HG03460 (cell line): ENCODE measurements around the gene CD72.
A peak's percentile ranks its signal among the peaks of the same experiment; 100 is the strongest.
"Not testable (repeated sequence)": the region's sequence is repeated elsewhere in the genome, so short reads cannot be mapped to it uniquely, and the experiment has no call there.

Experiments
- ATAC-seq: cut with Tn5 transposase; IDR thresholded peaks from one replicate; pipeline ENCODE4 v1.9.1; 2021; ENCODE audit not compliant: unreplicated experiment

The CD72 gene

GRCh38 chr9:35616681-35617459, 1.3 kb downstream of the CD72 start:
- ATAC-seq: peak; percentile 37

GRCh38 chr9:35615981-35616680, 2.1 kb downstream of the CD72 start:
- no peak for ATAC-seq

GRCh38 chr9:35612843-35613242, 5.4 kb downstream of the CD72 start:
- no peak for ATAC-seq

- not testable (repeated sequence) for ATAC-seq
Measured at GRCh38 chr9:35612066-35612465, 6.1 kb downstream of the CD72 start.

GRCh38 chr9:35611230-35611797, 6.9 kb downstream of the CD72 start:
- ATAC-seq: no peak

- ATAC-seq: no peak
Measured at GRCh38 chr9:35609820-35610163, 8.4 kb downstream of the CD72 start.

GRCh38 chr9:35609001-35609819, 9.0 kb downstream of the CD72 start:
- no peak for ATAC-seq

GRCh38 chr9:35608221-35608620, 10.0 kb downstream of the CD72 start:
- ATAC-seq: no peak

- ATAC-seq: no peak
Measured at GRCh38 chr9:35606726-35607125, 11.5 kb downstream of the CD72 start.

GRCh38 chr9:35606138-35606504, 12.1 kb downstream of the CD72 start:
- ATAC-seq: no peak

- peak; percentile 1 for ATAC-seq
Measured at GRCh38 chr9:35605351-35606137, 12.7 kb downstream of the CD72 start.

- peak; percentile 47 for ATAC-seq
Measured at GRCh38 chr9:35604578-35605350, 13.4 kb downstream of the CD72 start, which contains the start of gene TESK1. Gene TESK1 (plus strand): TSS chr9:35605262. CDS start chr9:35605620, 358 bp downstream.

- ATAC-seq: peak; percentile 86
Measured at GRCh38 chr9:35603986-35604577, 14.1 kb downstream of the CD72 start.

- no peak for ATAC-seq
Measured at GRCh38 chr9:35603506-35603985, 14.7 kb downstream of the CD72 start.

- ATAC-seq: no peak
Measured at GRCh38 chr9:35599763-35600604, 18.2 kb downstream of the CD72 start.

- ATAC-seq: no peak
Measured at GRCh38 chr9:35598866-35599590, 19.2 kb downstream of the CD72 start.

GRCh38 chr9:35596907-35597306, 21.3 kb downstream of the CD72 start:
- ATAC-seq: not testable (repeated sequence)

- no peak for ATAC-seq
Measured at GRCh38 chr9:35594471-35594870, 23.7 kb downstream of the CD72 start.
